MG63 (cell line): ENCODE data around the gene ZSCAN2. TPM values are rescaled to one million over a fixed set of nuclear protein-coding genes. Genes with fewer than 3 reads are reported as not detected.
A peak's percentile ranks its signal among the peaks of the same experiment; 100 is the strongest.
"Not testable (repeated sequence)": the region's sequence is repeated elsewhere in the genome, so short reads cannot be mapped to it uniquely, and the experiment has no call there.

ENCODE experiments used
- DNase-seq: peaks from one replicate; pipeline ENCODE4 v3.0.0-alpha.2; 2020
- H3K27me3 ChIP-seq: fragments of 250-450 bp; sonication (Bioruptor Pico); 2 replicates; pipeline ENCODE4 v1.5.1; 2020; ENCODE audit warnings: mild to moderate bottlenecking, moderate library complexity
- H3K36me3 ChIP-seq: fragments of 250-450 bp; sonication (Bioruptor Pico); 2 replicates; pipeline ENCODE4 v1.5.1; 2020; ENCODE audit warnings: mild to moderate bottlenecking, moderate library complexity
- H3K4me3 ChIP-seq: fragments of 250-450 bp; sonication (Bioruptor Pico); 2 replicates; pipeline ENCODE4 v1.5.1; 2020; ENCODE audit warnings: mild to moderate bottlenecking, moderate library complexity
- H3K9me3 ChIP-seq: fragments of 250-450 bp; sonication (Bioruptor Pico); 2 replicates; pipeline ENCODE4 v1.5.1; 2020; ENCODE audit warnings: mild to moderate bottlenecking, moderate library complexity
- total RNA-seq: library from RNA; depleted of rRNA; stranded (reverse); fragments of >200 nt; shearing (Covaris generic); gene quantifications from 2 replicates; pipeline ENCODE4 v1.2.3, GENCODE V29; 2014; ENCODE audit warnings: low replicate concordance; rRNA removed

The ZSCAN2 gene
- 6.9 and 11.0 TPM in 2 replicates for total RNA-seq

DNA sequence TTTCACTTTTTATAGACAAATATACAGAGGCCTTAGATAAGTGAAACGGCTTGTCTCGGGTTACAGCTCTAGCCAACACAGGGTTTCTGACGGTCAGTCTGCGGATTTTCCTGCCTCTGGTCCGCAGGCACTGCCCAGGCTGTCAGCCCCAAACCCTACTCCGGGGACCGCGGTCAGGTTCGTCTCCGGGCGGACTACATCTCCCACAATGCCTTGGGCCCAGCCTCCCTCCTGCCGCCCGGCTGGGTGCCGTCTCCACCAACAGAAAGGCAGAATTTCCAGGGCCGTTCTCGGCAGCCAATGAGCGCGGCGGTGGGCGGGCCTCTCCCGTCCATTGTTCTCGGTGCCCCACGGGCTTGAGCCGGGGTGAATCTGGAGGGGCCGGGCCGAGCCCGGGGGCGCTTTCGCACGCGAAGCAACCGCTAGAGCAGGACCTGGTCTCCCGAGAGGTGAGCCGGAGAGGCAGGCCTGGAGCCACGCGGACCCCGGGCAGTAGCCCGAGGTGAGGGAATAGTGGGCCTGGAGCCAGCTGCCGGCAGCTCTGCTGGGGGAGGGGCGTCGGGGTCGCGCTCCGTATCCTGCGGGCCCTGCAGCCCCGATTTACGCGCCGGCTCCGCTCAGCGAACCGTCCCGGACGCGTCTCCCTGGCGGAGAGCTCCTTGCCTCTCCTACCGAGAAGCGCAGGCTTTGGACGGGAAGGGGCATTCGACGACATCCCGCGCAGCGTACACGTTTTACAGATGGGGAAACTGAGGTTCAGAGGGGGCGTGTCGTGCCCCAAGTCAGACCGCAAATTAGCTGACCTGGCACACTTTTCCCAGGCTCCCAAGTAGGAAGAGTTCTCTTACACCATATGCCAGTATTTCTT is at the start of gene ZSCAN2:
Gene ZSCAN2, plus strand, starts transcription at position 323 of the 868 bp plus-strand sequence. CDS start 2,919 bp downstream, outside the sequence.
- no peaks in the 10 kb centered on the region for H3K9me3 ChIP-seq
- peak; percentile 98 for DNase-seq
- peak within 1 kb of the TSS; percentile 88 for H3K4me3 ChIP-seq

GRCh38 chr15:84551624-84552023 is 49.2 kb upstream of the ZSCAN2 start:
- H3K27me3 ChIP-seq, DNase-seq, H3K36me3 ChIP-seq, H3K4me3 ChIP-seq, H3K9me3 ChIP-seq: not testable (repeated sequence)

More for the DNA sequence above, at the start of gene ZSCAN2:
- Histone ChIP-seq H3K36me3 (no peaks in the 10 kb centered on the region; the same call in 1 of the 2 replicates), H3K27me3 (peaks cover 2% of the 10 kb centered on the region)

DNA sequence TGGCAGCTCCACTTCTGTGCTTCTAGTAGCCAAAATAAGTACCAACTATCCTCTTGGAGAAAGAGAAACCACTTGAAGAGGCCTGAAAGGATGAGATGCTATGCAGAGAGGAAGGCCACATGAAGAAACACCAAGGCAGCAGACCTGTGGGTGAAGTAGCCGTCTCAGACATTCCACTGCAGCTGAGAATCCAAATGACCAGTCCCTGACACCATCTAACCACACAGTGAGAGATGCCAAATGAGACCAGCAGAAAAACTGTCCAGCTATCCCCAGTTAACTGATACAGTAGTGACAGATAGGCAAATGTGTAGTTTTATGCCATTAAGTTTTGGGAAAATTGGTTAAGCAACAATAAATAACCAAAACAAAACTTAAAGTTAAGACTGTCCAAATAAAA is 47.9 kb upstream of the ZSCAN2 start:
- no peak overlapping the region for H3K4me3 ChIP-seq
- DNase-seq: no peak
- H3K36me3 ChIP-seq: no peaks in the 10 kb centered on the region; the same call in 1 of the 2 replicates

DNA sequence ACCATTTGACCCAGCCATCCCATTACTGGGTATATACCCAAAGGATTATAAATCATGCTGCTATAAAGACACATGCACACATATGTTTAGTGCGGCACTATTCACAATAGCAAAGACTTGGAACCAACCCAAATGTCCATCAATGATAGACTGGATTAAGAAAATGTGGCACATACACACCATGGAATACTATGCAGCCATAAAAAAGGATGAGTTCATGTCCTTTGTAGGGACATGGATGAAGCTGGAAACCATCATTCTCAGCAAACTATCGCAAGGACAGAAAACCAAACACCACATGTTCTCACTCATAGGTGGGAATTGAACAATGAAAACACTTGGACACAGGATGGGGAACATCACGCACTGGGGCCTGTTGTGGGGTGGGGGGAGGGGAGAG is 44.1 kb upstream of the ZSCAN2 start:
- H3K27me3 ChIP-seq, H3K9me3 ChIP-seq, H3K4me3 ChIP-seq, H3K36me3 ChIP-seq, DNase-seq: not testable (repeated sequence)

More for the DNA sequence above, 47.9 kb upstream of the ZSCAN2 start:
- H3K9me3 ChIP-seq: no peaks in the 10 kb centered on the region
- H3K27me3 ChIP-seq: no peaks in the 10 kb centered on the region

GRCh38 chr15:84568021-84568420 is 32.8 kb upstream of the ZSCAN2 start:
- not testable (repeated sequence) for H3K27me3 ChIP-seq, H3K9me3 ChIP-seq, H3K36me3 ChIP-seq, H3K4me3 ChIP-seq, DNase-seq

DNA sequence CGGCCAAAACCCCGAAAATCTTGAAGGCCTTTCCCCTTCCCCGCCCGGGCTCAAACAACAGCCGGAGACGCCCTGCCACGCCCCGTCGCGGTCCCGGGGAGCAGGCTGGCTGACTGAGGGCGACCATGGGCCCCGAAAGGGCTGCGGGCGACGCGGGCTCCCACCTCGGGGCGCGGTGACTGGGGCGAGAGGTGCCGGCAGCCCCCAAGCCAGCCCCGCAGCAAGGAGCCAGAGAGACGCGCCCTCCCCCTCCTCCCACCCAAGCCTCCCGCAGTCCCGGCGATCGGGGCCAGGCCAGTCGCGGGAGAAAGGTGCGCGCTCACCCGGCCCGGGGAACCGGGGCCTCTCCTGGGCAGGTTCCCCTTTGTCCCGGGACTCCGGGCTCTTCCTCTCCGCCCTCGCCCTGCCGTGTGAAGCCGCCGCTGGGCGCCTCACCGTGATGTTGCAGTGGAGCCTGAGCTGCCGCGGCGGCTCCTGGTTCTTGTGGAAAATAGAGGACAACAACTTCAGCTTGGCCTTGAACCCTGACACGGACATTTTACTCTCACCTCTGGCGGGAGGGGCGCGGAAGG is 30.6 kb upstream of the ZSCAN2 start:
- Histone ChIP-seq H3K9me3 (no peaks in the 10 kb centered on the region), H3K27me3 (no peaks in the 10 kb centered on the region), H3K4me3 (peak overlapping the region; percentile 72), H3K36me3 (no peaks in the 10 kb centered on the region; the same call in 1 of the 2 replicates)
- DNase-seq: peak; percentile 65

- no peaks in the 10 kb centered on the region for H3K27me3 ChIP-seq
- no peaks in the 10 kb centered on the region; the same call in 1 of the 2 replicates for H3K36me3 ChIP-seq
- DNase-seq: no peak
- no peak overlapping the region for H3K4me3 ChIP-seq
- H3K9me3 ChIP-seq: no peaks in the 10 kb centered on the region
Observed at GRCh38 chr15:84572231-84572630, 28.6 kb upstream of the ZSCAN2 start.

DNA sequence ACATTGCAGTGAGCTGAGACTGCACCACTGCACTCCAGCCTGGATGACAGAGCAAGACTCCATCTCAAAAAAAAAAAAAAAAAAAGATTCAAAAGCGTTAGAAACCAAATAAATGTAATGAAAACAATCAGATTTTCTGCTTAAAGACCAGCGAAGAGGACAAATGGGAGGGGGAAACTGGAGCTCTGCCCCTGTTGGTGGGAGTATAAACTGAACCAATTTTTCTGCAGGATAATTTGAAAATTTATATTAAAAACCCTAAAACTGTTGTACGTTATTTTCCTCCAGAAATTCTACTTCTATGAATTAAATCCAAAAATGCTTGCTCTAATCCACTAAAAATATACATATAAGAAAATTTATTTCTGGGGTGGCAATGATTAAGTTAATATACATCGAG is 25.3 kb upstream of the ZSCAN2 start:
- no peaks in the 10 kb centered on the region for H3K27me3 ChIP-seq
- H3K4me3 ChIP-seq: no peak overlapping the region
- H3K36me3 ChIP-seq: no peaks in the 10 kb centered on the region
- DNase-seq: no peak
- no peaks in the 10 kb centered on the region for H3K9me3 ChIP-seq

DNA sequence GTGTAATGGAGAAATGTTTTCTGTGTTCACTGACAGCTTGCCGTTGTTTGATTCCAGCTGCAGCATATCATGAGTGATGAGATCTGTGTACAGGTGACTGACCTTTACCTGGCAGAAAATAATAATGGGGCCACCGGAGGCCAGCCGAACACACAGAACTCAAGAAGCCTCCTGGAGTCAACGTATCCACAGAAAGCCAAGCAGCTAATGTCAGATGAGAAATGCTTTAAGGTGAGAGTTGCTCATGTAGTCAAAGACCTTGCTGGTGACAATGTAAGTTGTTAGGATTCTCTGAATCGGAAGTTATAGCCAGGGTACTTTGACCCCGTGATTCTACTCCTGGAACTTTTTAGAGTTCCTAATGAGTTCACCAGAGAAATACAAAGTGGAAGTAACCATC is 22.9 kb upstream of the ZSCAN2 start:
- not testable (repeated sequence) for H3K27me3 ChIP-seq, H3K36me3 ChIP-seq, H3K9me3 ChIP-seq, H3K4me3 ChIP-seq, DNase-seq

GRCh38 chr15:84579261-84579721 is 21.5 kb upstream of the ZSCAN2 start:
- H3K27me3 ChIP-seq, H3K4me3 ChIP-seq, H3K36me3 ChIP-seq, H3K9me3 ChIP-seq: not testable (repeated sequence)
- DNase-seq: peak; percentile 50

DNA sequence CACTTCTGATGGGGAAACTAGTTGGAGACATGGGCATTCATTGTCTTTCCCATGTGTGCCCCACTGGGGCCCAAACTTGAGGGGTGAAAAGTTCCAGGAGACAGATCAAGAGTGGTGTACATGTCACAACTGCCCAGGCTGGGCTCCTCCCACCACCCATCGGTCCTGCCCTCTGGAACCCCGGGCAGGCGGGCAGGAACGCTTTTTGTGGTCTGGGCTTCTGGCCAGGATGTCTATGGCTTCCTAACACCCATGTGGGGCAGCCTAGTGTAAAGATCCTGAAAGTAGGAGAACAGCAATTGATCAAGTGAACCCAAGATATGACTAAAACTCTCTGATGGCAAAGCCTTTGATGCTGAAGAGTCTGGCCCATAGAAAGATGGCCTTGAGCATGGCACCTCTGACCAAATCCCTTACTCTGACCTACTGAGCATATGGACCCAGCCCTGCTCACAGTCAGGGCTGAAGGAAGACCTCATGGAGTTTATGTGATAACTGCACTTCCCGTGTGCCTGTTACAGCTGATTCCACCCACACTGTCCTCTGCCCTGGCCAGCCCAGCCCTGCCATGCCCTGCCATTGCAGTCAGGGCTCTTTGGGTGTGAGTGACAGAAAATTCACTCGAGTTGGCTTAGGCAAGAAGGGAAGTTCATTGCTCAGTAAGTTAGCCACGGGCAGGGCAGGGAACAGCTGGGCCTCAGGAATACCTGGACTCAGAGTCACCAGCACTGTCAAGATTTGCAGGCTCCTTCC is 19.0 kb upstream of the ZSCAN2 start:
- H3K4me3 ChIP-seq, H3K9me3 ChIP-seq, H3K36me3 ChIP-seq, DNase-seq, H3K27me3 ChIP-seq: not testable (repeated sequence)

DNA sequence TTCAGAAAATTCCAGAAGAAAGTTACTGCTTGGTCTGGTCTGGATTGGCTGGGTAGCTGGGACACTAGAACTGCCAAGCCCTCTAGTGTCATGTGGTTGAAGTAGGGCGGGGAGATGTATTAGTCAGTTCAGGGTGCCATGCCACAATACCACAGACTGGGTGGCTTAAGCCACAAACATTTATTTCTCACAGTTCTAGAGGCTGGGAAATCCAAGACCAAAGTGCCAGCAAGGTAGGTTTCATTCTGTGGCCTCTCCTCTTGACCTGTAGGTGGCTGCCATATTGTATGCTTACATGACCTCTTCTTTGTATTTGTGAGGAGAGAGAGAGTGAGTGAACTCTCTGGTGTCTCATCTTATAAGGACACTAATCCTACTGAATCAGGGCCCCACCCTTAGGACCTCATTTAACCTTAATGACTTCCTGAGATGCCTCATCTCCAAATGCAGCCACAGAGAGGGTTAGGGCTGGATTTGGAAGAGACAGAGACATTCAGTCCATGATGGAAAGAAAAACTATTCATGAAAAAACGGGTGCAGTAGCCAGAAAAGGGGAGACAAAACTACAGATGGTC is 18.1 kb upstream of the ZSCAN2 start:
- H3K27me3 ChIP-seq: no peaks in the 10 kb centered on the region
- no peak for DNase-seq
- H3K9me3 ChIP-seq: no peaks in the 10 kb centered on the region
- H3K4me3 ChIP-seq: no peak overlapping the region
- H3K36me3 ChIP-seq: no peaks in the 10 kb centered on the region

GRCh38 chr15:84583921-84584320 is 16.9 kb upstream of the ZSCAN2 start:
- H3K9me3 ChIP-seq, H3K4me3 ChIP-seq, H3K36me3 ChIP-seq, H3K27me3 ChIP-seq: not testable (repeated sequence)
- DNase-seq: peak; percentile 55

- no peak for DNase-seq
- no peak overlapping the region for H3K4me3 ChIP-seq
Observed at GRCh38 chr15:84586696-84587095, 14.1 kb upstream of the ZSCAN2 start.

DNA sequence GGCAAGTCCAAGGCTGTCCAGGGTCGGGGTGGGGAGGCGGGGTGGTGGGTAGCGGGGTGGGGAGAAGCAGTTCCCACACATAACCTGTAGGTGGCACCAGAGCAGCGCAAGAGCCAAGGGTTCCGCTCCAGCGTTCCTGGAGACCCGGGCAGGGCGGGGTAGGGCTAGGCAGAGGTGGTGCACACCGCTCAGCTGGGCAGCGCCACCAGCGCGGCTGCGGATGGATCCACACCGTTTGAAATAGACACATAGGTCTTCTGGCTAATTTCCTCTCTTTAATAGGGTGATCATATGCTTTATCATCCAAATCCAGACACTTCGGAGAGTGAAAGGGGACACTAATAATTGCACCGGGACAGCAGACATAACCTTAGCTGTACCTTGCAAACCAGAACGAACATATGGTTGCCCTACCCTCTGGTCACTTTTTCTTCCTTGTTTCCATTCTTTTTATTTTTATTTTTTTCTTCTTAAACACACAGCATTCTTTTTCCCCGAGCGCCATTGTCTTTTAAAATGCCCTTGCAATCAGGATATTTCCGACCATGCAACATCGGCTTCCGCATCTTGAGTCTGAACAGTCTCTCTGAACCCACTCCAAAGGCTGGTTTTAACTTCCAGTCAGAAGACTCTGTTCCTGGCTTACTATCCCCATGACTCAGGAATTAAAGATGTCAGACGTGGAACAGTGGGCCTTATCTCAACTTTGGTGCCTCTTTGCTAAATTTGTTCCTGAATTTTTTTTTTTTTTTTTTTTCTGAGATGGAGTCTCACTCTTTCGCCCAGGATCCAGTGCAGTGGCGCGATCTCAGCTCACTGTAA is 12.5 kb upstream of the ZSCAN2 start:
- H3K27me3 ChIP-seq: peaks cover 2% of the 10 kb centered on the region
- no peaks in the 10 kb centered on the region for H3K36me3 ChIP-seq
- peak overlapping the region; percentile 17; the same call in 1 of the 2 replicates for H3K4me3 ChIP-seq

More at GRCh38 chr15:84586696-84587095, 14.1 kb upstream of the ZSCAN2 start:
- Histone ChIP-seq H3K9me3 (no peaks in the 10 kb centered on the region), H3K27me3 (no peaks in the 10 kb centered on the region), H3K36me3 (no peaks in the 10 kb centered on the region)

DNA sequence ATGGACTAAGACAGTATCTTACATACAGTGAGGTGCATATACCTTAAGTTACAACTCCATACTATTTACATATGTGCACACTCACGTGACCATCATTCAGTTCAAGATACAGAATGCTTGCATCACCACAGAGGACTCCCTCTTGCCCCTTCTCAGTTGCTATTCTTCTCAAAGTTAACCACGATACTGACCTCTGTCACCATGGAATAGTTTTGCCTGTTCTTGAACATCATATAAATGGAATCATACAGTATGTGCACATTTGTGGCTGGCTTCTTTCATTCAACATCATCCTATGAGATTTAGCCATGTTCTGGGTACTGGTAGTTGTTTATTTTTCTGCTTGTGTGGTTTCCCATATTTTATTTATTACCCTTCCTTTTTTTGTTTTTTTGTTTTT is 10.4 kb upstream of the ZSCAN2 start:
- Histone ChIP-seq H3K9me3 (no peaks in the 10 kb centered on the region), H3K36me3 (no peaks in the 10 kb centered on the region), H3K27me3 (peaks cover 2% of the 10 kb centered on the region), H3K4me3 (no peak overlapping the region)
- no peak for DNase-seq

More for the DNA sequence above, 12.5 kb upstream of the ZSCAN2 start:
- H3K9me3 ChIP-seq: no peaks in the 10 kb centered on the region
- DNase-seq: peak; percentile 86
